Smooth muscle cell (in vitro differentiated cells): Measurements from ENCODE around the gene SPOCD1. TPM values are rescaled to one million over a fixed set of nuclear protein-coding genes. Genes with fewer than 3 reads are reported as not detected.

Experiments
- DNase-seq: peaks from one replicate; lab custom pipeline; 2025; ENCODE audit not compliant: unreplicated experiment; lab: John Stamatoyannopoulos, UW
- H2AFZ ChIP-seq: fragments of 200-600 bp; sonication (generic); 2 replicates; pipeline ENCODE4 v1.6.0; 2016; ENCODE audit warnings: antibody characterized with exemption, low read depth, mild to moderate bottlenecking
- H3F3A ChIP-seq: fragments of 200-600 bp; sonication (generic); 2 replicates; pipeline ENCODE4 v1.6.0; 2017; ENCODE audit warnings: antibody characterized with exemption, low read depth
- H3K27ac ChIP-seq: fragments of 200-600 bp; sonication (generic); 2 replicates; pipeline ENCODE4 v1.5.1; 2016; ENCODE audit warnings: low read depth, mild to moderate bottlenecking
- H3K27me3 ChIP-seq: fragments of 200-600 bp; sonication (generic); 2 replicates; pipeline ENCODE4 v1.6.1; 2016; ENCODE audit warnings: low read depth, mild to moderate bottlenecking
- H3K36me3 ChIP-seq: fragments of 200-600 bp; sonication (generic); 2 replicates; pipeline ENCODE4 v1.5.1; 2016; ENCODE audit warnings: low read depth
- H3K4me1 ChIP-seq: fragments of 200-600 bp; sonication (generic); 2 replicates; pipeline ENCODE4 v1.5.1; 2016; ENCODE audit warnings: low read depth
- H3K4me2 ChIP-seq: fragments of 200-600 bp; sonication (generic); 2 replicates; pipeline ENCODE4 v1.6.0; 2016; ENCODE audit warnings: mild to moderate bottlenecking
- H3K4me3 ChIP-seq: fragments of 200-600 bp; sonication (generic); 2 replicates; pipeline ENCODE4 v1.5.1; 2016; ENCODE audit warnings: mild to moderate bottlenecking
- H3K79me2 ChIP-seq: fragments of 200-600 bp; sonication (generic); 2 replicates; pipeline ENCODE4 v1.6.0; 2016; ENCODE audit warnings: low read depth, mild to moderate bottlenecking
- H3K9ac ChIP-seq: fragments of 200-600 bp; sonication (generic); 2 replicates; pipeline ENCODE4 v1.6.0; 2016; ENCODE audit warnings: low read depth
- H3K9me3 ChIP-seq: fragments of 200-600 bp; sonication (generic); replicated peaks from 2 replicates; pipeline ENCODE4 v1.5.1; 2016; ENCODE audit warnings: low read depth
- H4K20me1 ChIP-seq: fragments of 200-600 bp; sonication (generic); 2 replicates; pipeline ENCODE4 v1.6.0; 2016; ENCODE audit warnings: low read depth
- WGBS: methylation state at CpG from one replicate; pipeline ENCODE4 v1.1.7; 2016; ENCODE audit warnings: low lambda C conversion rate; 5-methylcytosine and 5-hydroxymethylcytosine counted together
- polyA plus RNA-seq: library from polyadenylated mRNA; unstranded; fragments of >200 nt; fragmentation: Nextera tagmentation; extraction: Ambion mirVana; gene quantifications from 2 replicates; pipeline ENCODE4 v1.2.1, GENCODE V29; 2016
- total RNA-seq: library from RNA; depleted of rRNA; stranded (reverse); fragments of >200 nt; gene quantifications from 2 replicates; pipeline ENCODE4 v1.2.3, GENCODE V29; 2014
- TF ChIP-seq, protein P1 (sequence below): fragments of 200-600 bp; sonication (generic); IDR thresholded peaks from 2 replicates; pipeline ENCODE4 v1.5.1; 2017; ENCODE audit warnings: borderline replicate concordance, mild to moderate bottlenecking, antibody characterized with exemption; ENCODE audit not compliant: insufficient read depth, poor library complexity, severe bottlenecking

SPOCD1 gene
- total and polyA plus RNA-seq, 2 experiments from 2014 or later, result 39.5 to 45.3 TPM

DNA sequence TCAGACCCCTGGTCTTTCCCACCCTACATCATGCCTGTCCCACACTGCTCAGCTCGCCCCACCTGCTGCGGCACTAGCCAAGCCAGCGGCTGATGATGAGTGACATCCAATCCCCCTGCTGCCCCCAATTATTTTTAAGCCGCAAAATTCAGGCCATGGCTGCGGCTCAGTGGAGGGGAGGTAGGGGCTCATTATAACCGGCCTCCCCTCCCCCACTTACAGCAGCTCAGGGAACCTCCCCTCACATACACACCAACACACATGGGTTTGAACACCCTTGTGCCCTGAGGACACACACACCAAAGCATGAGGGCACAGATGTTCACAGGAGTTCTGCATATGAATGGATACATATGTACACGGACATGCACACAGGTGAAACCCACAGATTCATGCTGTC, 57.0 kb downstream of the SPOCD1 start:
- H3K4me1 ChIP-seq, result peaks cover 27% of the 10 kb centered on the region
- H3K9ac ChIP-seq, result no peak overlapping the region
- H2AFZ ChIP-seq, result no peak overlapping the region
- H3K4me2 ChIP-seq, result no peak overlapping the region
- H3K27me3 ChIP-seq, result no peaks in the 10 kb centered on the region
- H3K9me3 ChIP-seq, result no peaks in the 10 kb centered on the region
- TF ChIP-seq, protein P1, sequence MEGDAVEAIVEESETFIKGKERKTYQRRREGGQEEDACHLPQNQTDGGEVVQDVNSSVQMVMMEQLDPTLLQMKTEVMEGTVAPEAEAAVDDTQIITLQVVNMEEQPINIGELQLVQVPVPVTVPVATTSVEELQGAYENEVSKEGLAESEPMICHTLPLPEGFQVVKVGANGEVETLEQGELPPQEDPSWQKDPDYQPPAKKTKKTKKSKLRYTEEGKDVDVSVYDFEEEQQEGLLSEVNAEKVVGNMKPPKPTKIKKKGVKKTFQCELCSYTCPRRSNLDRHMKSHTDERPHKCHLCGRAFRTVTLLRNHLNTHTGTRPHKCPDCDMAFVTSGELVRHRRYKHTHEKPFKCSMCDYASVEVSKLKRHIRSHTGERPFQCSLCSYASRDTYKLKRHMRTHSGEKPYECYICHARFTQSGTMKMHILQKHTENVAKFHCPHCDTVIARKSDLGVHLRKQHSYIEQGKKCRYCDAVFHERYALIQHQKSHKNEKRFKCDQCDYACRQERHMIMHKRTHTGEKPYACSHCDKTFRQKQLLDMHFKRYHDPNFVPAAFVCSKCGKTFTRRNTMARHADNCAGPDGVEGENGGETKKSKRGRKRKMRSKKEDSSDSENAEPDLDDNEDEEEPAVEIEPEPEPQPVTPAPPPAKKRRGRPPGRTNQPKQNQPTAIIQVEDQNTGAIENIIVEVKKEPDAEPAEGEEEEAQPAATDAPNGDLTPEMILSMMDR, result no peak
- no peak for DNase-seq
- WGBS, result 95% methylated on average over 7 of the region's 7 CpGs
- H3K4me3 ChIP-seq, result no peak overlapping the region
- H3F3A ChIP-seq, result peaks cover 3% of the 10 kb centered on the region
- no peak overlapping the region for H3K27ac ChIP-seq
- H3K36me3 ChIP-seq, result no peaks in the 10 kb centered on the region
- peaks cover 12% of the 10 kb centered on the region for H4K20me1 ChIP-seq
- no peaks in the 10 kb centered on the region for H3K79me2 ChIP-seq

GRCh38 chr1:31757989-31758388, 57.8 kb downstream of the SPOCD1 start:
- H3K27me3 ChIP-seq, result no peaks in the 10 kb centered on the region
- no peak overlapping the region for H3K4me2 ChIP-seq
- no peak overlapping the region for H3K4me3 ChIP-seq
- H3K9me3 ChIP-seq, result no peaks in the 10 kb centered on the region
- TF ChIP-seq, protein P1, result no peak
- peaks cover 27% of the 10 kb centered on the region for H3K4me1 ChIP-seq
- no peaks in the 10 kb centered on the region for H3K79me2 ChIP-seq
- peaks cover 3% of the 10 kb centered on the region for H3F3A ChIP-seq
- WGBS, result 97% methylated on average over 6 of the region's 6 CpGs
- H4K20me1 ChIP-seq, result peaks cover 12% of the 10 kb centered on the region
- H3K27ac ChIP-seq, result no peak overlapping the region
- H3K9ac ChIP-seq, result no peak overlapping the region
- H3K36me3 ChIP-seq, result no peaks in the 10 kb centered on the region
- H2AFZ ChIP-seq, result no peak overlapping the region
- DNase-seq, result no peak

- no peak overlapping the region for H3K4me2 ChIP-seq
- WGBS, result 95% methylated on average over 8 of the region's 8 CpGs
- no peak overlapping the region for H3K4me3 ChIP-seq
- peaks cover 2% of the 10 kb centered on the region for H3F3A ChIP-seq
- H3K9ac ChIP-seq, result no peak overlapping the region
- peaks cover 12% of the 10 kb centered on the region for H4K20me1 ChIP-seq
- no peaks in the 10 kb centered on the region for H3K79me2 ChIP-seq
- H3K9me3 ChIP-seq, result no peaks in the 10 kb centered on the region
- no peak overlapping the region for H2AFZ ChIP-seq
- no peaks in the 10 kb centered on the region for H3K36me3 ChIP-seq
- H3K4me1 ChIP-seq, result peaks cover 24% of the 10 kb centered on the region
- no peak for DNase-seq
- no peaks in the 10 kb centered on the region for H3K27me3 ChIP-seq
- TF ChIP-seq, protein P1, result no peak
- no peak overlapping the region for H3K27ac ChIP-seq
Measured at GRCh38 chr1:31757204-31757679, 58.6 kb downstream of the SPOCD1 start.

- Histone ChIP-seq H3K4me1 (peaks cover 22% of the 10 kb centered on the region), H3K27me3 (no peaks in the 10 kb centered on the region), H3K79me2 (no peaks in the 10 kb centered on the region), H2AFZ (no peak overlapping the region), H3F3A (no peaks in the 10 kb centered on the region), H3K4me2 (no peak overlapping the region), H3K9me3 (no peaks in the 10 kb centered on the region), H3K9ac (no peak overlapping the region), H3K36me3 (no peaks in the 10 kb centered on the region), H3K4me3 (no peak overlapping the region), H3K27ac (no peak overlapping the region), H4K20me1 (peaks cover 15% of the 10 kb centered on the region)
- TF ChIP-seq, protein P1, result no peak
- WGBS, result 96% methylated on average over 13 of the region's 13 CpGs
- no peak for DNase-seq
Measured at GRCh38 chr1:31756578-31756977, 59.2 kb downstream of the SPOCD1 start.
